Measurements from ENCODE around the gene CSF2. TPM values are rescaled to one million over a fixed set of nuclear protein-coding genes. Genes with fewer than 3 reads are reported as not detected.

The CSF2 gene
- total and polyA plus RNA-seq, 2 experiments from 2014 or later = not detected

GRCh38 chr5:132059043-132059695 lies 14.4 kb upstream of the CSF2 start:
- no peaks in the 10 kb centered on the region for H3K36me3 ChIP-seq (replicated peaks; ENCODE audit: insufficient read depth, low read depth)
- no peaks in the 10 kb centered on the region for H3K9me2 ChIP-seq (replicated peaks; ENCODE audit: insufficient read depth)
- no peak for DNase-seq (ENCODE audit: low spot score)
- TF ChIP-seq EZH2 (IDR thresholded peaks at IDR 0.05; ENCODE audit: borderline replicate concordance) (no peak), CTCF (IDR thresholded peaks at IDR 0.05; ENCODE audit: poor library complexity) (no peak), EZH2phosphoT487 (IDR thresholded peaks at IDR 0.05; ENCODE audit: low read depth, severe bottlenecking, unreplicated experiment) (no peak)
- no peaks in the 10 kb centered on the region for H3K79me2 ChIP-seq
- H3K4me2 ChIP-seq = no peak overlapping the region
- no peak overlapping the region for H2AFZ ChIP-seq
- WGBS (ENCODE audit: low lambda C conversion rate, missing lambda C conversion rate) = 86% methylated on average over 9 of the region's 9 CpGs
- H3K4me1 ChIP-seq (ENCODE audit: insufficient read depth) = no peaks in the 10 kb centered on the region
- no peak overlapping the region for H3K4me3 ChIP-seq
- no peaks in the 10 kb centered on the region for H4K20me1 ChIP-seq (ENCODE audit: insufficient read depth, poor library complexity, severe bottlenecking)
- H3K27me3 ChIP-seq = no peaks in the 10 kb centered on the region
- no peaks in the 10 kb centered on the region for H3K9me3 ChIP-seq (ENCODE audit: low read depth)
- H3K27ac ChIP-seq = no peak overlapping the region

GRCh38 chr5:132059696-132060500 lies 13.7 kb upstream of the CSF2 start:
- Histone ChIP-seq H3K4me2 (no peak overlapping the region), H3K27me3 (no peaks in the 10 kb centered on the region), H3K9me3 (ENCODE audit: low read depth) (no peaks in the 10 kb centered on the region), H3K79me2 (no peaks in the 10 kb centered on the region), H3K36me3 (replicated peaks; ENCODE audit: insufficient read depth, low read depth) (no peaks in the 10 kb centered on the region), H4K20me1 (ENCODE audit: insufficient read depth, poor library complexity, severe bottlenecking) (no peaks in the 10 kb centered on the region), H3K4me3 (no peak overlapping the region), H3K4me1 (ENCODE audit: insufficient read depth) (no peaks in the 10 kb centered on the region), H2AFZ (no peak overlapping the region), H3K27ac (no peak overlapping the region), H3K9me2 (replicated peaks; ENCODE audit: insufficient read depth) (no peaks in the 10 kb centered on the region)
- no peak for DNase-seq (ENCODE audit: low spot score)
- TF ChIP-seq CTCF (IDR thresholded peaks at IDR 0.05; ENCODE audit: poor library complexity) (no peak), EZH2phosphoT487 (IDR thresholded peaks at IDR 0.05; ENCODE audit: low read depth, severe bottlenecking, unreplicated experiment) (no peak), EZH2 (IDR thresholded peaks at IDR 0.05; ENCODE audit: borderline replicate concordance) (no peak)
- WGBS (ENCODE audit: low lambda C conversion rate, missing lambda C conversion rate) = 88% methylated on average over 13 of the region's 13 CpGs

DNA sequence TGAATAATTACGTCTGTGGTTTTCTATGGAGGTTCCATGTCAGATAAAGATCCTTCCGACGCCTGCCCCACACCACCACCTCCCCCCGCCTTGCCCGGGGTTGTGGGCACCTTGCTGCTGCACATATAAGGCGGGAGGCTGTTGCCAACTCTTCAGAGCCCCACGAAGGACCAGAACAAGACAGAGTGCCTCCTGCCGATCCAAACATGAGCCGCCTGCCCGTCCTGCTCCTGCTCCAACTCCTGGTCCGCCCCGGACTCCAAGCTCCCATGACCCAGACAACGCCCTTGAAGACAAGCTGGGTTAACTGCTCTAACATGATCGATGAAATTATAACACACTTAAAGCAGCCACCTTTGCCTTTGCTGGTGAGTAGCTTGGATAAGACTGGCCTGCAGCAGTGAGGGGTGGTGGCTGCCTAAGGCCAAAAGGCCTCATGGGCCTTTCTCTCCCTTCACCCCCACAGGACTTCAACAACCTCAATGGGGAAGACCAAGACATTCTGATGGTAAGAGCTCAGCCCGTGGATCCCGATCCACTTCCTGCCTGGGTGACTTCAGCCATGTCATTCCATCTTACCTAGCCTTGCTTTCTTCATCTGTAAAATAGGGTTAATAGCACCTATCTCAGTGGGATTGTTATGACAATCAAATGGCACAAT lies 13.0 kb upstream of the CSF2 start, which contains the start of gene IL3:
Gene IL3 (plus strand): TSS at position 155 of the 661 bp plus-strand sequence. CDS start 52 bp downstream, at position 207.
- TF ChIP-seq CTCF (IDR thresholded peaks at IDR 0.05; ENCODE audit: poor library complexity) (no peak), EZH2phosphoT487 (IDR thresholded peaks at IDR 0.05; ENCODE audit: low read depth, severe bottlenecking, unreplicated experiment) (no peak)
- no peak for DNase-seq (ENCODE audit: low spot score)

More for the DNA sequence above, 13.0 kb upstream of the CSF2 start, which contains the start of gene IL3:
- no peaks in the 10 kb centered on the region for H3K9me2 ChIP-seq (replicated peaks; ENCODE audit: insufficient read depth)
- no peak within 1 kb of the TSS for H3K27ac ChIP-seq
- 95% methylated on average over 16 of the region's 16 CpGs for WGBS (ENCODE audit: low lambda C conversion rate, missing lambda C conversion rate)
- no peaks in the 10 kb centered on the region for H3K27me3 ChIP-seq
- H3K4me1 ChIP-seq (ENCODE audit: insufficient read depth) = no peaks in the 10 kb centered on the region
- H3K4me3 ChIP-seq = no peak within 1 kb of the TSS
- no peaks in the 10 kb centered on the region for H3K9me3 ChIP-seq (ENCODE audit: low read depth)
- H2AFZ ChIP-seq = no peak within 1 kb of the TSS
- H3K36me3 ChIP-seq (replicated peaks; ENCODE audit: insufficient read depth, low read depth) = no peaks in the 10 kb centered on the region
- H4K20me1 ChIP-seq (ENCODE audit: insufficient read depth, poor library complexity, severe bottlenecking) = no peaks in the 10 kb centered on the region
- H3K79me2 ChIP-seq = no peaks in the 10 kb centered on the region
- H3K4me2 ChIP-seq = no peak within 1 kb of the TSS

Data from hepatocyte (in vitro differentiated cells).